Measurements from ENCODE around the gene FBXL4.

The FBXL4 gene

GRCh38 chr6:98947411-98948292, at the start of gene FBXL4:
TSS of gene FBXL4 (minus strand) at chr6:98947946. CDS start at chr6:98926988, 20,958 bp downstream.
- in situ Hi-C loops (cut with MboI; ENCODE audit: low sequenced_read_pairs), result no loop called here

- in situ Hi-C loops (cut with MboI; ENCODE audit: low sequenced_read_pairs), result no loop called here
Observed at GRCh38 chr6:98995116-98995515, 47.4 kb upstream of the FBXL4 start.

- in situ Hi-C loops (cut with MboI; ENCODE audit: low sequenced_read_pairs), result no loop called here
Observed at GRCh38 chr6:98992535-98992934, 44.8 kb upstream of the FBXL4 start.

DNA sequence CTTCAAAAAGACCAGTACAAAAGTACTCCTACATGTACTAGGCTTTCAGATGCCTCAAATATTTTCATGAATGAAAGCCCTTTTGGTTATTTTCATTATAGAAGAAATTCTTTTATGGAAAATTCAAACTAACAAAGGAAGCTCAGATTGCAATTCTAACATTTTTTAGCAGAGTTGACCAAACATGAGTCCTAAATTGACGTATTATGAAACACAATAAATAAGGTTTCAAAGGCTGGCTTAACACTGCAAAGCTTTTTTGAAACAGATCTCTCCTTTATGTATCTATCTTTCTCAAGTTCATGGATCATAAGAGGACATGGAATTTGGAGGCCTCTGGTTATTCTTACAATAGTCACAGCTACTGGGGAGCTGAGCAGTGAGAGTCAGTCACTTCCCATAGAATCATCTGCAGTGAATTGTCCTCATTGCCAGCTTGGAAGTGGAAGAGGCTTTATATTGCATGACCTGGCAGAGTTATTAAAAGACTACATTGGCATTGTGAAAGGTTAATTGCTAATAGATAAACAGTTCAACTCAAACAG, 38.4 kb upstream of the FBXL4 start:
- in situ Hi-C loops (cut with MboI; ENCODE audit: low sequenced_read_pairs), result no loop called here

- in situ Hi-C loops (cut with MboI; ENCODE audit: low sequenced_read_pairs), result no loop called here
Observed at GRCh38 chr6:98985391-98985790, 37.6 kb upstream of the FBXL4 start.

- in situ Hi-C loops (cut with MboI; ENCODE audit: low sequenced_read_pairs), result no loop called here
Observed at GRCh38 chr6:98984121-98984520, 36.4 kb upstream of the FBXL4 start.

GRCh38 chr6:98981473-98981872, 33.7 kb upstream of the FBXL4 start:
- in situ Hi-C loops (cut with MboI; ENCODE audit: low sequenced_read_pairs), result no loop called here

- in situ Hi-C loops (cut with MboI; ENCODE audit: low sequenced_read_pairs), result no loop called here
Observed at GRCh38 chr6:98980819-98981218, 33.1 kb upstream of the FBXL4 start.

DNA sequence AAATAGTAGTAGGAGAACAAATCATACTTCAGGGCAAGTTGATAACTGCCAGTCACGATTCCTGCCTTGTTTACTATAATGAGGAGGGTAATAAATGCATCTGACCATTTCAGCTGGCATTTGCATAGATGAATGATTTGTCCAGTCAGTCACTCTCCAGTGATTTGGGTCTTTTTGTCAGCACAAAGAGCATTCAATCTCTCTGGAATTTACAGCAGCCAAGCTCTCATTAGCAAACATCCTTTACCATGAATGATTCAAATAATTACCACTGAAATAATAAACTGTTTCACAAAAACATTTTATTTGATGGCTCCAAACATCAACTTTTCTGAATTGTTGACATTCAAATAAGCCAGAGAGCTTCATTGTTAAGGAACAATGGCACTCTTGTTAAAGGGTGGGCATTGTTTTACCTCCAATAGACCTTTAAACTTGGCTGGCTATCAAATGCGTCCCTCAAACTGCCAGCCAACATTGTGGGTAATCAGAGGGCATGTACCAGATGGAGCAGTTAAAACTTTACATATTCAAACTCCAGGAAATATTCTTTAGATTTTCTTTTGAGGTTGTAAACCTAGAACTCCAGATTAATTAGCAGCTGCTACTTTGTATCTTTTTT, 30.0 kb upstream of the FBXL4 start:
- in situ Hi-C loops (cut with MboI; ENCODE audit: low sequenced_read_pairs), result no loop called here

- in situ Hi-C loops (cut with MboI; ENCODE audit: low sequenced_read_pairs), result no loop called here
Observed at GRCh38 chr6:98976674-98977385, 29.1 kb upstream of the FBXL4 start.

GRCh38 chr6:98975421-98975820, 27.7 kb upstream of the FBXL4 start:
- in situ Hi-C loops (cut with MboI; ENCODE audit: low sequenced_read_pairs), result no loop called here

GRCh38 chr6:98974309-98974708, 26.6 kb upstream of the FBXL4 start:
- in situ Hi-C loops (cut with MboI; ENCODE audit: low sequenced_read_pairs), result no loop called here

GRCh38 chr6:98973571-98973970, 25.8 kb upstream of the FBXL4 start:
- in situ Hi-C loops (cut with MboI; ENCODE audit: low sequenced_read_pairs), result no loop called here

DNA sequence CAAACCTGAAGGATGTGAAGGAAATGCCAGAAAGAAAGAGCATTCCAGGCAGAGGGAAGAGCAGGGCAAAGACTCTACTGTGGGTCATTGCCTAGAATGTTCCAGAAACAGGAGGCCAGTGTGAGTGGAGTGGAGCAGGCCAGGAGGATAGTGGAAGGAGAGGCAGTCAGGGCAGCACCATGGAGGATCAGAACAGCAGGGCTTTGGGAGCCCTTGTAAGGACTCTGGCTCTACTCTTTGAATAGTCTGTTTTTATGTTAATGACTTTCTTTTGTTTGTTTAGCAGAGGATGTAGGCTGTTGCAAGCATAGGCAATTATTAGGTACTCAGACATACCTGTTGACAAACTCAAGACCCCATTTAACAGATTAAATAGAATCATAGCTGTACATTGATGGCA, 23.6 kb upstream of the FBXL4 start:
- in situ Hi-C loops (cut with MboI; ENCODE audit: low sequenced_read_pairs), result no loop called here

- in situ Hi-C loops (cut with MboI; ENCODE audit: low sequenced_read_pairs), result no loop called here
Observed at GRCh38 chr6:98970469-98970868, 22.7 kb upstream of the FBXL4 start.

DNA sequence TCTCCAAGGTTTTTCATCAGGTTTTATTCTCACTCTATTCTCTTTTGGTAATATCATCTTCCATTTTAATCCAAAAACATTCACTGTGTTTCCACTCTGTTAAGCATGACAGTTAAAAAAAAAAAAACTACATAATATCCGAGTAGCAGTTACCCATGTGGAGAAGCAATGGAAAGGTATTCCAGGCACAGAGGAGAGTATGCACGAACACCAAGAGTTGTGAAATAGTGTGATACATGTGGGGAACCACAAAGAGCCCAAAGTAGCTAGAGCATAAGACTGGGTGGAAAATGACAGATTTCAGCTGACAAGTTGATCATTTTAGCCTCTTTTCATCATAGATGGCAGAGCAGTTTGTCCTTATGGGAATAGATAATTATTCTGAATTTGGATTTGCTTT, 19.9 kb upstream of the FBXL4 start:
- in situ Hi-C loops (cut with MboI; ENCODE audit: low sequenced_read_pairs), result no loop called here

DNA sequence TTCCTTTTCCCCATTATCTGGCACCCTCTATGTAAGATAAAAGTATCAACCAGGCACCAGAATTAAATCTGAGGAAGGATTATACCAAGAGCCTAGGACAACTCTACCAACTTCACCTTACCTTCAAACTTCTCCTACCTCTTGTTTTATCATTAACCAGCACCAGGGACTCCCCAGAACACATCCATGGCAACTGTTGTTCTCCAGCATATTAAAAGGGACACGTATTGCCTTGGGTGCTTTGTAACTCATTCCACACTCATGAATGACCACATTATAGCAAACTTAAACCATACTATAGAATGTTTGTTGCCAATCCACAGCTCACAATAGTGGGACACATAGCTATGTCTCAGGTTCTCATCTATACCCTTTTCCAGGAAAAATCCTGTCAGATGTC, 11.9 kb upstream of the FBXL4 start:
- in situ Hi-C loops (cut with MboI; ENCODE audit: low sequenced_read_pairs), result no loop called here

- in situ Hi-C loops (cut with MboI; ENCODE audit: low sequenced_read_pairs), result no loop called here
Observed at GRCh38 chr6:98958776-98959175, 11.0 kb upstream of the FBXL4 start.

DNA sequence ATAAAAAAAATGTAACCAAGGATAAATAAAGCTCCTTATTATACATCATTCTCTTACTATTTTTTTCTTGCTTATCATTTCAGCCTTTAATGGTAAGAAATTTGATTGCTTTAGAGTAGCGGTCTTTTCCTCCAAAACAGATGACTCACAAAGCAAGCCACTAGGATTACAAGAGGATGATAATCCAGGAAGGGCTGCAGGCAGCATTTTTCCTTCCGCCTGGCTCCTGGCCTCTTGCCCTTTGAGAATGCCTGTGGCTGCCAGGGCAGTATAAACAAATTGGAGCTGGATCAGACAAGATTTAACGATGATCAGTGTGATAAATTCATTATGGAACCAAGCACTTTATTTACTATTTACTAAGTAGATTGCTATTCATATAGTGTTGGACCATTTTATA, 9.7 kb upstream of the FBXL4 start:
- in situ Hi-C loops (cut with MboI; ENCODE audit: low sequenced_read_pairs), result no loop called here

- in situ Hi-C loops (cut with MboI; ENCODE audit: low sequenced_read_pairs), result no loop called here
Observed at GRCh38 chr6:98949589-98949988, 1.8 kb upstream of the FBXL4 start.

DNA sequence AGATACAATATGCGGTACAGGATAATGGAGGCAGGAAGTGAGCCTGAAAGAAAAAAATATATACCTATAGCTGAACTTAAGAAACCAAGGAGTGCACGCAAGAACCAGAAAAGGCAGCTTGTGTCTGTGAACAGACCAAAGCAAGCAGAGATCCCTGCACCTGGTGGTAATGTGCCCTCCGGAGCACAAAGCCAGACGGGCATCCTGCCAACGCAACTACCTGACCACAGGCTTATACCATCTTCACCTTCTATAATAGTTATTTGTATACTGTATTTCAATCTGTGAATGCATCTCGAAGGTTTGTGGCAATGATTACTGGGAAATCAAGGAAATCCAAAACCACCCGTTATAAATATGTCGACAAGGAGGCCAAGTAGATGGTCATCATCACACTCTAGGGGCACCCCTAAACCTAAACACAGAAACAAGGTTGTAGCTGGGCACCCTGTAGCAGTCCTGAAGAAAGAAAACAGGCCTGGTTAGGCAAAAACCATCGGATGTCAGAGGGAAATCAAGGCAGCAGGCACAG, 801 bp downstream of the FBXL4 start:
- in situ Hi-C loops (cut with MboI; ENCODE audit: low sequenced_read_pairs), result no loop called here
